Sigmoid colon (tissue), 7 donors: Measurements from ENCODE around the gene PLOD2. TPM values are rescaled to one million over a fixed set of nuclear protein-coding genes. Genes with fewer than 3 reads are reported as not detected.

Experiments
- DNase-seq: peaks from one replicate; pipeline ENCODE4 v3.0.0-alpha.2; 2019
- H3K27ac ChIP-seq, 4 donors: fragments of 200-600 bp; sonication (generic); one replicate each; pipeline ENCODE4 v1.5.1; 2016 to 2019; ENCODE audit warnings: mild to moderate bottlenecking in 1 of 4
- H3K27me3 ChIP-seq, 3 donors: fragments of 200-600 bp; sonication (generic); one replicate each; pipeline ENCODE4 v1.5.1; 2019; ENCODE audit warnings: mild to moderate bottlenecking in 1 of 3
- H3K36me3 ChIP-seq, 4 donors: fragments of 200-600 bp; sonication (generic); one replicate each; pipeline ENCODE4 v1.5.1; 2016 to 2019
- H3K4me1 ChIP-seq, 4 donors: fragments of 200-600 bp; sonication (generic); one replicate each; pipeline ENCODE4 v1.5.1; 2017 to 2019
- H3K4me3 ChIP-seq, 4 donors: fragments of 200-600 bp; sonication (generic); one replicate each; pipeline ENCODE4 v1.5.1; 2017 to 2019; ENCODE audit warnings: mild to moderate bottlenecking in 2 of 4, moderate library complexity in 1 of 4
- H3K9me3 ChIP-seq, 4 donors: fragments of 200-600 bp in 3 of 4; sonication (generic) in 3 of 4; one replicate each; pipeline versions ENCODE4 v1.5.1 to v1.6.1; 2013 to 2019
- EP300 ChIP-seq, 4 donors: sonication (generic); formaldehyde crosslinking; IDR thresholded peaks; one replicate each; pipeline ENCODE4 v1.6.1; 2017; ENCODE audit warnings: antibody characterized with exemption in 4 of 4
- POLR2A ChIP-seq, 2 donors: fragments of 450-650 bp; IDR thresholded peaks; one replicate each; pipeline ENCODE4 v1.6.1; 2016; ENCODE audit warnings: antibody characterized with exemption in 2 of 2, mild to moderate bottlenecking in 2 of 2, moderate library complexity in 2 of 2
- POLR2AphosphoS5 ChIP-seq, 4 donors: sonication (generic); formaldehyde crosslinking; IDR thresholded peaks; one replicate each; pipeline ENCODE4 v1.6.1; 2017; ENCODE audit warnings: antibody characterized with exemption in 4 of 4
- WGBS, 2 donors: extraction: QIAGEN DNeasy Blood & Tissue Kit; methylation state at CpG; one replicate each; pipeline ENCODE4 v1.1.7; 2013; 5-methylcytosine and 5-hydroxymethylcytosine counted together
- intact Hi-C: fragments of 100-400 bp; cut with DNase I; formaldehyde crosslinking; loops from one replicate; pipeline ENCODE4 v1.15.1; 2023
- polyA plus RNA-seq, 3 donors: library from polyadenylated mRNA; stranded (reverse); fragments of 200-250 nt; gene quantifications; one replicate each; pipeline ENCODE4 v1.2.3, GENCODE V29; 2013
- total RNA-seq, 4 donors: library from RNA; depleted of rRNA; stranded (reverse); fragments of >200 nt; gene quantifications; one replicate each; pipeline ENCODE4 v1.1.0, GENCODE V29; 2016
- TF ChIP-seq, protein P1 (sequence below), 4 experiments: fragments of 450-650 bp in 3 of 4; fragments of 200-600 bp in 1 of 4; IDR thresholded peaks; one replicate each; pipeline ENCODE4 v1.5.1; 2016 to 2019; ENCODE audit warnings: antibody characterized with exemption in 4 of 4, mild to moderate bottlenecking in 3 of 4, moderate library complexity in 2 of 4
- donor health status: healthy with polysubstance abuse.
- donor health status: Bipolar disorder and iron deficiency.
- donor health status: healthy.

Gene PLOD2
- total and polyA plus RNA-seq, 7 donors = 13.6 to 79.9 (median 63.3) TPM

DNA sequence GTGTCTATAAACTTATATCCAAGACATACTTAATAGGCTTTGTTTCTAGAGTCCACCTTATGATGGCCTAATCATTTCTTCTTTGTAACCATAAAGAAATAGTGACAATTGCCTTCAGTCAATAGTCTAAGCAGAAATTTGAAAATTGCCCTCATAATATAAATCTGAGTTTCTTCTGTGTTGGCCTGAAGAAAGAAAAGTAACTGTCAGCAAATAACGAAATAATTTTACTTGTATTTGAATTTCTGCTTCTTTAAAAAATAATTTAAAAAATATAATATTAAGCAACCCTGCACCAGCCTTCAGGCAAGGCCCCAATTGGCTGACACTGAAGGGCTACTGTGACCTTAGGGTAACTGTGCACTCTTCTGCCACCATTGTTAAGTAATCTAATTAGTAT is 113.5 kb downstream of the PLOD2 start:
- H3K27me3 ChIP-seq = no peaks in the 10 kb centered on the region
- no peaks in the 10 kb centered on the region for H3K36me3 ChIP-seq
- WGBS, 2 donors = 85 to 92% methylated on average over 1 of the region's 1 CpG
- TF ChIP-seq POLR2AphosphoS5 (IDR thresholded peaks at IDR 0.05) (no peak), POLR2A (IDR thresholded peaks at IDR 0.05) (no peak), EP300 (IDR thresholded peaks at IDR 0.05) (no peak)
- TF ChIP-seq, protein P1, sequence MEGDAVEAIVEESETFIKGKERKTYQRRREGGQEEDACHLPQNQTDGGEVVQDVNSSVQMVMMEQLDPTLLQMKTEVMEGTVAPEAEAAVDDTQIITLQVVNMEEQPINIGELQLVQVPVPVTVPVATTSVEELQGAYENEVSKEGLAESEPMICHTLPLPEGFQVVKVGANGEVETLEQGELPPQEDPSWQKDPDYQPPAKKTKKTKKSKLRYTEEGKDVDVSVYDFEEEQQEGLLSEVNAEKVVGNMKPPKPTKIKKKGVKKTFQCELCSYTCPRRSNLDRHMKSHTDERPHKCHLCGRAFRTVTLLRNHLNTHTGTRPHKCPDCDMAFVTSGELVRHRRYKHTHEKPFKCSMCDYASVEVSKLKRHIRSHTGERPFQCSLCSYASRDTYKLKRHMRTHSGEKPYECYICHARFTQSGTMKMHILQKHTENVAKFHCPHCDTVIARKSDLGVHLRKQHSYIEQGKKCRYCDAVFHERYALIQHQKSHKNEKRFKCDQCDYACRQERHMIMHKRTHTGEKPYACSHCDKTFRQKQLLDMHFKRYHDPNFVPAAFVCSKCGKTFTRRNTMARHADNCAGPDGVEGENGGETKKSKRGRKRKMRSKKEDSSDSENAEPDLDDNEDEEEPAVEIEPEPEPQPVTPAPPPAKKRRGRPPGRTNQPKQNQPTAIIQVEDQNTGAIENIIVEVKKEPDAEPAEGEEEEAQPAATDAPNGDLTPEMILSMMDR (IDR thresholded peaks at IDR 0.05) = no peak
- no peaks in the 10 kb centered on the region for H3K9me3 ChIP-seq
- H3K4me3 ChIP-seq = no peak overlapping the region
- H3K4me1 ChIP-seq = no peaks in the 10 kb centered on the region
- H3K27ac ChIP-seq = no peak overlapping the region
- intact Hi-C loops = no loop called here
- DNase-seq = no peak

DNA sequence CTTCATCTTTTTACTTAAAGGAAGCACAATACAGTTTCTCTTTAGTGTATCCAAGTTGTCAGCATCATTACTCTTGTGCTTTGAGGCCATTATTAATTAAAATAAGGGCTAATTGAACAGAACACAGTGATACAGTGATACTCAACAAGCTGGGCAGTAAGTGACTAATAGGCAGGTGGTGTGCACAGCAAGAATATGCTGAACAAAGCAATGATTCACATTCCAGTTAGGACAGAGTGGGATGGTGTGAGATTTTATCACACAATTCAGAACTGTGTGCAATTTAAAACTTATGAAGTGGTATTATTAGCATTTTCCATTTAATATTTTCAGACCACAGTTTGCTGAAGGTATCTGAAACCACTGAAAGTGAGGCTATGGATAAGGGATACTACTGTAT is 116.9 kb downstream of the PLOD2 start:
- TF ChIP-seq, protein P1 (IDR thresholded peaks at IDR 0.05) = no peak
- TF ChIP-seq POLR2A (IDR thresholded peaks at IDR 0.05) (no peak), EP300 (IDR thresholded peaks at IDR 0.05) (no peak), POLR2AphosphoS5 (IDR thresholded peaks at IDR 0.05) (no peak)
- no peak for DNase-seq
- H3K4me1 ChIP-seq = no peaks in the 10 kb centered on the region
- no peaks in the 10 kb centered on the region for H3K36me3 ChIP-seq
- no peak overlapping the region for H3K4me3 ChIP-seq
- no peaks in the 10 kb centered on the region for H3K9me3 ChIP-seq
- no peaks in the 10 kb centered on the region for H3K27me3 ChIP-seq
- intact Hi-C loops = no loop called here
- no peak overlapping the region for H3K27ac ChIP-seq

DNA sequence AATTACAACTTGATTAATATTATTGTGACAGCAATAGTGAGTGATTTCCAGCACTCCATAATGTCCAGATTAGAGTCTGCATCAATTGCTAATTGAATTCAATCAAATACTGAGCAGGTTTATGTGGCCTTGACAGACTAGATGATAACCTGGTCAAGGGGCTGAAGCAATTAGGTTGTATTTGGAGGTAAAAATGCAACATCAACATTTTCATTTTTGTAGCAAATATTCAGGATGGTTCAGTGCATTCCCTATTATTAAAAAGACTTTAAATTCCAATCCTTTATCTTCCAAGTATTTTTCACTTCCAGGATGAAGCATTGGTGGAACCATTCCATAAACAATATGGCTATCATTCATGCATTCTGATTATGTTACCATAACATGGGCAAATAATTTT is 120.4 kb downstream of the PLOD2 start:
- no peaks in the 10 kb centered on the region for H3K4me1 ChIP-seq
- no peak for DNase-seq
- no peaks in the 10 kb centered on the region for H3K36me3 ChIP-seq
- no peak for TF ChIP-seq EP300 (IDR thresholded peaks at IDR 0.05)
- TF ChIP-seq, protein P1 (IDR thresholded peaks at IDR 0.05) = no peak
- TF ChIP-seq POLR2A (IDR thresholded peaks at IDR 0.05) = no peak
- TF ChIP-seq POLR2AphosphoS5 (IDR thresholded peaks at IDR 0.05) = no peak
- H3K9me3 ChIP-seq = no peaks in the 10 kb centered on the region
- no peaks in the 10 kb centered on the region for H3K27me3 ChIP-seq
- intact Hi-C loops = no loop called here
- H3K27ac ChIP-seq = no peak overlapping the region
- H3K4me3 ChIP-seq = no peak overlapping the region

DNA sequence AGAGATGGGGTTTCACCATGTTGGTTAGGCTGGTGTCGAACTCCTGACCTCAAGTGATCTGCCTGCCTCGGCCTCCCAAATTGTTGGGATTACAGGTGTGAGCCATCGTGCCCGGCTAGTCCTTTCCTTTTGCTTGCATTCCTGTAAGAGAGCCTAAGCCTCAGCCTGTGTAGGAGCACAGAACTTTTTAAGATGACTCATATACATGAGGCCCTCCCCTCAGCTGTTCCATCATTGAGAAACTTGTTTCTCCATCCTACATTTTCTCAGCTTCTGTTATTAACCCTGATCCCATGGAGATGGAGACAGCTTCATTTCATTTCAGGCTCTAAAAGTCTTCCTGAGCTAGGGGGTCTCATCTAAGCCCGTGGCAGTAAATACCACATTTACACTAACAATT is 123.3 kb downstream of the PLOD2 start:
- Histone ChIP-seq H3K27me3 (no peaks in the 10 kb centered on the region), H3K36me3 (no peaks in the 10 kb centered on the region), H3K4me3 (no peak overlapping the region), H3K4me1 (peaks cover 0 to 8% (median 0%) of the 10 kb centered on the region in 4 donors), H3K27ac (no peak overlapping the region), H3K9me3 (no peaks in the 10 kb centered on the region)
- intact Hi-C loops = no loop called here
- TF ChIP-seq POLR2AphosphoS5 (IDR thresholded peaks at IDR 0.05) (no peak), POLR2A (IDR thresholded peaks at IDR 0.05) (no peak), EP300 (IDR thresholded peaks at IDR 0.05) (no peak)
- TF ChIP-seq, protein P1 (IDR thresholded peaks at IDR 0.05) = no peak
- WGBS, 2 donors = 87 to 89% methylated on average over 5 of the region's 5 CpGs
- DNase-seq = no peak

DNA sequence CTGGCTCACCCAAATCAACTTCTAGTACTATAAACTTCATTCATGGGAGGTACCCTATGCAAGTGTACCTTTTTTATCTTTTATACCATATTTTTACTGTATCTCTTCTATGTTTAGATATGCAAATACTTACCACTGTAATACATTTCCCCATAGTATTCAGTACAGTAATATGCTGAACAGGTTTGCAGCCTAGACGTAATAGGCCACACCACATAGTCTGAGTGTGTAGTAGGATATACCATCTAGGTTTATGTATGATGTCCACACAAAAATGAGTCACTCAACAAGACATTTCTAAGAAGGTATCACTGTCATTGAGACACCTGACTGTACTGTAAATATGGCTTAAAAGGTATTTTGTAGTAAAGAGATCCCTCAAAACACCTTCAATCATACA is 124.7 kb downstream of the PLOD2 start:
- H3K9me3 ChIP-seq = no peaks in the 10 kb centered on the region
- WGBS, 2 donors = 94 to 100% methylated on average over 1 of the region's 1 CpG
- no peak overlapping the region for H3K27ac ChIP-seq
- intact Hi-C loops = no loop called here
- H3K27me3 ChIP-seq = no peaks in the 10 kb centered on the region
- H3K36me3 ChIP-seq = no peaks in the 10 kb centered on the region
- H3K4me3 ChIP-seq = no peak overlapping the region
- TF ChIP-seq, protein P1 (IDR thresholded peaks at IDR 0.05) = no peak
- TF ChIP-seq POLR2AphosphoS5 (IDR thresholded peaks at IDR 0.05) (no peak), POLR2A (IDR thresholded peaks at IDR 0.05) (no peak), EP300 (IDR thresholded peaks at IDR 0.05) (no peak)
- peaks cover 0 to 8% (median 0%) of the 10 kb centered on the region in 4 donors for H3K4me1 ChIP-seq
- no peak for DNase-seq
